SK-N-SH (cell line): Measurements from ENCODE around the gene MEGF10.

Experiments used
- CHD2 ChIP-seq: fragments of 150-350 bp; IDR thresholded peaks from 2 replicates; pipeline ENCODE4 v1.6.1; 2018; ENCODE audit warnings: low read length; ENCODE audit not compliant: partially characterized antibody
- CTCF ChIP-seq: fragments of 200-600 bp; sonication (generic); IDR thresholded peaks from 2 replicates; pipeline ENCODE4 v1.6.1; 2017; ENCODE audit warnings: antibody characterized with exemption, mild to moderate bottlenecking, moderate library complexity
- ELF1 ChIP-seq: IDR thresholded peaks from 2 replicates; pipeline ENCODE4 v1.4.0; 2012
- JUND ChIP-seq: IDR thresholded peaks from 2 replicates; pipeline ENCODE4 v1.4.0; 2012
- MXI1 ChIP-seq: IDR thresholded peaks from 2 replicates; pipeline ENCODE4 v1.6.1; 2012; ENCODE audit warnings: mild to moderate bottlenecking, low read depth, low read length, improper control_type of control experiment
- POLR2AphosphoS5 ChIP-seq: IDR thresholded peaks from 2 replicates; pipeline ENCODE4 v1.6.1; 2012; ENCODE audit warnings: low read depth, low read length
- RFX5 ChIP-seq: IDR thresholded peaks from 2 replicates; pipeline ENCODE4 v1.6.1; 2012; ENCODE audit warnings: mild to moderate bottlenecking, improper control_type of control experiment, low read length
- SMC3 ChIP-seq: IDR thresholded peaks from 2 replicates; pipeline ENCODE4 v1.6.1; 2012; ENCODE audit warnings: low read depth, low read length, improper control_type of control experiment
- TAF1 ChIP-seq: IDR thresholded peaks from 2 replicates; pipeline ENCODE4 v1.6.1; 2012; ENCODE audit warnings: low read depth, mild to moderate bottlenecking, low read length, moderate library complexity, borderline replicate concordance
- TEAD4 ChIP-seq: IDR thresholded peaks from 2 replicates; pipeline ENCODE4 v1.4.0; 2012; ENCODE audit warnings: mild to moderate bottlenecking, borderline replicate concordance; ENCODE audit not compliant: insufficient read depth

- TF ChIP-seq CTCF, result no peak
- TF ChIP-seq POLR2AphosphoS5, result no peak
- TF ChIP-seq MXI1, result no peak
- TF ChIP-seq RFX5, result no peak
- TF ChIP-seq CHD2, result no peak
- TF ChIP-seq SMC3, result no peak
- TF ChIP-seq ELF1, result no peak
- TF ChIP-seq TEAD4, result no peak
- TF ChIP-seq TAF1, result no peak
- no peak for TF ChIP-seq JUND
Measured at GRCh38 chr5:127307868-127308267, 17.3 kb downstream of the MEGF10 start.
